Peyer's patch (tissue), 4 donors: ENCODE measurements around the gene NPNT. TPM values are rescaled to one million over a fixed set of nuclear protein-coding genes. Genes with fewer than 3 reads are reported as not detected.

Experiments
- DNase-seq, 3 donors: peaks; one replicate each; pipeline ENCODE4 v3.0.0-alpha.2; 2017 to 2019
- H3K27ac ChIP-seq, 4 donors: fragments of 200-600 bp; sonication (generic); one replicate each; pipeline ENCODE4 v1.5.1; 2016 to 2019
- H3K27me3 ChIP-seq, 2 donors: fragments of 200-600 bp; sonication (generic); one replicate each; pipeline ENCODE4 v1.5.1; 2019
- H3K36me3 ChIP-seq, 3 donors: fragments of 200-600 bp; sonication (generic); one replicate each; pipeline ENCODE4 v1.5.1; 2016 to 2019
- H3K4me1 ChIP-seq, 4 donors: fragments of 200-600 bp; sonication (generic); one replicate each; pipeline ENCODE4 v1.5.1; 2016 to 2019
- H3K4me3 ChIP-seq, 4 donors: fragments of 200-600 bp; sonication (generic); 1 replicate in 3 of 4; 2 replicates in 1 of 4; pipeline ENCODE4 v1.5.1; 2016 to 2019; ENCODE audit warnings: mild to moderate bottlenecking in 1 of 4
- H3K9me3 ChIP-seq, 4 donors: fragments of 200-600 bp; sonication (generic); one replicate each; pipeline ENCODE4 v1.5.1; 2016 to 2019; ENCODE audit warnings: mild to moderate bottlenecking in 1 of 4
- CTCF ChIP-seq, 6 experiments: fragments of 450-650 bp in 4 of 6; fragments of 200-600 bp in 2 of 6; sonication (generic) in 1 of 6; IDR thresholded peaks; one replicate each; pipeline ENCODE4 v1.5.1; 2017 to 2019; ENCODE audit warnings: antibody characterized with exemption in 6 of 6, mild to moderate bottlenecking in 3 of 6, moderate library complexity in 1 of 6
- POLR2A ChIP-seq, 2 donors: fragments of 450-650 bp; IDR thresholded peaks; one replicate each; pipeline ENCODE4 v1.5.1; 2017; ENCODE audit warnings: antibody characterized with exemption in 2 of 2, mild to moderate bottlenecking in 2 of 2, moderate library complexity in 2 of 2
- total RNA-seq, 4 donors: library from RNA; depleted of rRNA; stranded (reverse); fragments of >200 nt; gene quantifications; one replicate each; pipeline ENCODE4 v1.1.0, GENCODE V29; 2016

NPNT gene
- total RNA-seq, 4 donors from 2014 or later, result 19.8 to 84.2 (median 58.3) TPM

- Histone ChIP-seq H3K4me3 (no peak overlapping the region), H3K36me3 (no peaks in the 10 kb centered on the region), H3K27ac (no peak overlapping the region), H3K4me1 (no peaks in the 10 kb centered on the region), H3K9me3 (no peaks in the 10 kb centered on the region), H3K27me3 (no peaks in the 10 kb centered on the region)
- DNase-seq, result no peak
- no peak for TF ChIP-seq CTCF (IDR thresholded peaks at IDR 0.05)
These were observed 41.6 kb downstream of the NPNT start for GRCh38 chr4:105936901-105937300.

- Histone ChIP-seq H3K9me3 (no peaks in the 10 kb centered on the region), H3K36me3 (peaks cover 0 to 6% (median 0%) of the 10 kb centered on the region in 3 donors)
- no peak for TF ChIP-seq POLR2A (IDR thresholded peaks at IDR 0.05)
- no peak for TF ChIP-seq CTCF (IDR thresholded peaks at IDR 0.05)
These were observed 42.5 kb downstream of the NPNT start for GRCh38 chr4:105937759-105938158.

GRCh38 chr4:105943234-105943633, 48.0 kb downstream of the NPNT start:
- DNase-seq, result no peak
- H3K4me3 ChIP-seq, result no peak overlapping the region
- H3K36me3 ChIP-seq, result peaks cover 0 to 11% (median 0%) of the 10 kb centered on the region in 3 donors
- H3K4me1 ChIP-seq, result no peaks in the 10 kb centered on the region
- H3K27me3 ChIP-seq, result no peaks in the 10 kb centered on the region
- TF ChIP-seq POLR2A (IDR thresholded peaks at IDR 0.05) (no peak), CTCF (IDR thresholded peaks at IDR 0.05) (no peak)
- H3K9me3 ChIP-seq, result no peaks in the 10 kb centered on the region
- no peak overlapping the region for H3K27ac ChIP-seq

More at GRCh38 chr4:105937759-105938158, 42.5 kb downstream of the NPNT start:
- H3K4me3 ChIP-seq, result no peak overlapping the region
- no peak for DNase-seq
- H3K4me1 ChIP-seq, result no peaks in the 10 kb centered on the region
- H3K27me3 ChIP-seq, result no peaks in the 10 kb centered on the region
- no peak overlapping the region for H3K27ac ChIP-seq

GRCh38 chr4:105944540-105944939, 49.3 kb downstream of the NPNT start:
- Histone ChIP-seq H3K4me3 (no peak overlapping the region), H3K9me3 (no peaks in the 10 kb centered on the region), H3K27me3 (no peaks in the 10 kb centered on the region), H3K36me3 (peaks cover 0 to 11% (median 0%) of the 10 kb centered on the region in 3 donors), H3K27ac (no peak overlapping the region), H3K4me1 (no peaks in the 10 kb centered on the region)
- TF ChIP-seq POLR2A (IDR thresholded peaks at IDR 0.05) (no peak), CTCF (IDR thresholded peaks at IDR 0.05) (no peak)
- DNase-seq, result no peak

- no peak for DNase-seq
- Histone ChIP-seq H3K27me3 (no peaks in the 10 kb centered on the region), H3K36me3 (peaks cover 0 to 11% (median 0%) of the 10 kb centered on the region in 3 donors), H3K9me3 (no peaks in the 10 kb centered on the region), H3K4me1 (no peaks in the 10 kb centered on the region), H3K27ac (no peak overlapping the region), H3K4me3 (no peak overlapping the region)
- no peak for TF ChIP-seq POLR2A (IDR thresholded peaks at IDR 0.05)
- no peak for TF ChIP-seq CTCF (IDR thresholded peaks at IDR 0.05)
These were observed 51.5 kb downstream of the NPNT start for GRCh38 chr4:105946771-105947170.

- H3K27ac ChIP-seq, result no peak overlapping the region
These were observed 55.4 kb downstream of the NPNT start for GRCh38 chr4:105950701-105951100.

More at GRCh38 chr4:105950701-105951100, 55.4 kb downstream of the NPNT start:
- DNase-seq, result no peak
- Histone ChIP-seq H3K9me3 (no peaks in the 10 kb centered on the region), H3K27me3 (no peaks in the 10 kb centered on the region), H3K36me3 (peaks cover 0 to 5% (median 0%) of the 10 kb centered on the region in 3 donors), H3K4me1 (no peaks in the 10 kb centered on the region), H3K4me3 (no peak overlapping the region)
- no peak for TF ChIP-seq CTCF (IDR thresholded peaks at IDR 0.05)
- no peak for TF ChIP-seq POLR2A (IDR thresholded peaks at IDR 0.05)
